OCI-LY7 (cell line): ENCODE data around the gene ZBTB40. TPM values are rescaled to one million over a fixed set of nuclear protein-coding genes. Genes with fewer than 3 reads are reported as not detected.

Source experiments
- BruUV-seq: library from RNA; stranded (reverse); fragments of 400-500 nt; replicated peaks from 2 replicates; lab custom pipeline; 2021; lab: Mats Ljungman, UMichigan
- CTCF ChIA-PET: fragments of 300-600 bp; sonication (Branson Sonifier 250); formaldehyde crosslinking; loops from one replicate; lab custom pipeline; 2022; ENCODE audit warnings: antibody characterized with exemption; ENCODE audit not compliant: unreplicated experiment; lab: Charles Lee
- POLR2A ChIA-PET: fragments of 300-600 bp; sonication (Branson Sonifier 250); formaldehyde crosslinking; loops from one replicate; lab custom pipeline; 2022; ENCODE audit warnings: antibody characterized with exemption; lab: Charles Lee
- DNase-seq: peaks from one replicate; pipeline ENCODE4 v3.0.0-alpha.2; 2015; ENCODE audit warnings: low spot score
- H2AFZ ChIP-seq: fragments of 200-600 bp; sonication (generic), shearing (Covaris generic); 2 replicates; pipeline ENCODE4 v1.6.1; 2014; ENCODE audit warnings: mild to moderate bottlenecking, antibody characterized with exemption, low read length, moderate library complexity
- H3K27ac ChIP-seq: fragments of 200-600 bp; sonication (generic); 2 replicates; pipeline ENCODE4 v1.5.1; 2014; ENCODE audit warnings: mixed run types, low read depth, mild to moderate bottlenecking, moderate library complexity, low read length, inconsistent platforms; ENCODE audit not compliant: poor library complexity, severe bottlenecking
- H3K36me3 ChIP-seq: fragments of 200-600 bp; sonication (generic); 2 replicates; pipeline ENCODE4 v1.6.1; 2014; ENCODE audit warnings: mild to moderate bottlenecking, antibody characterized with exemption, low read length, moderate library complexity, mixed read lengths; ENCODE audit not compliant: insufficient read depth
- H3K4me1 ChIP-seq: fragments of 200-600 bp; sonication (generic); 2 replicates; pipeline ENCODE4 v1.5.1; 2014; ENCODE audit warnings: mild to moderate bottlenecking, low read length; ENCODE audit not compliant: insufficient read depth, poor library complexity, severe bottlenecking
- H3K4me2 ChIP-seq: fragments of 200-600 bp; sonication (generic); 2 replicates; pipeline ENCODE4 v1.6.1; 2014; ENCODE audit warnings: mild to moderate bottlenecking, low read length
- H3K4me3 ChIP-seq: fragments of 200-600 bp; sonication (generic); 2 replicates; pipeline ENCODE4 v1.5.1; 2014; ENCODE audit warnings: mild to moderate bottlenecking, low read depth, low read length; ENCODE audit not compliant: poor library complexity, severe bottlenecking
- H3K79me2 ChIP-seq: fragments of 200-600 bp; sonication (generic); 2 replicates; pipeline ENCODE4 v1.6.1; 2016; ENCODE audit warnings: low read depth, mild to moderate bottlenecking, low read length, moderate library complexity, mixed read lengths; ENCODE audit not compliant: insufficient read depth
- H3K9me2 ChIP-seq: fragments of 200-600 bp; sonication (generic); 2 replicates; pipeline ENCODE4 v1.6.1; 2016; ENCODE audit warnings: mild to moderate bottlenecking, low read length, mixed read lengths; ENCODE audit not compliant: insufficient read depth
- H3K9me3 ChIP-seq: fragments of 200-600 bp; sonication (generic); 2 replicates; pipeline ENCODE4 v1.6.1; 2014; ENCODE audit warnings: mild to moderate bottlenecking, mixed run types, low read length, mixed read lengths
- H4K20me1 ChIP-seq: fragments of 200-600 bp; sonication (generic); 2 replicates; pipeline ENCODE4 v1.6.1; 2014; ENCODE audit warnings: mild to moderate bottlenecking, antibody characterized with exemption, low read length, moderate library complexity, mixed read lengths; ENCODE audit not compliant: insufficient read depth
- EZH2phosphoT487 ChIP-seq: fragments of 200-600 bp; sonication (generic); IDR thresholded peaks from 2 replicates; pipeline ENCODE4 v1.6.1; 2018; ENCODE audit warnings: low read depth, borderline replicate concordance, mild to moderate bottlenecking, mixed run types, antibody characterized with exemption, low read length, moderate library complexity, mixed read lengths
- intact Hi-C: fragments of 100-400 bp; cut with micrococcal nuclease; formaldehyde crosslinking; loops from one replicate; pipeline ENCODE4 v1.10.0; 2022; ENCODE audit not compliant: unreplicated experiment
- total RNA-seq, 2 experiments: library from RNA; depleted of rRNA in 1 of 2; stranded (reverse); fragments of >200 nt in 1 of 2; shearing (Covaris generic) in 1 of 2; gene quantifications; 2 replicates each; pipeline ENCODE4 v1.2.3, GENCODE V29; 2014 to 2022
- TF ChIP-seq, protein P1 (sequence below): fragments of 200-600 bp; sonication (generic); conservative IDR thresholded peaks from 2 replicates; pipeline ENCODE4 v1.5.1; 2014; ENCODE audit warnings: mild to moderate bottlenecking, antibody characterized with exemption, low read length, moderate library complexity, mixed read lengths

The ZBTB40 gene
- total RNA-seq, 2 experiments from 2014 or later = 16.6 to 17.3 TPM

DNA sequence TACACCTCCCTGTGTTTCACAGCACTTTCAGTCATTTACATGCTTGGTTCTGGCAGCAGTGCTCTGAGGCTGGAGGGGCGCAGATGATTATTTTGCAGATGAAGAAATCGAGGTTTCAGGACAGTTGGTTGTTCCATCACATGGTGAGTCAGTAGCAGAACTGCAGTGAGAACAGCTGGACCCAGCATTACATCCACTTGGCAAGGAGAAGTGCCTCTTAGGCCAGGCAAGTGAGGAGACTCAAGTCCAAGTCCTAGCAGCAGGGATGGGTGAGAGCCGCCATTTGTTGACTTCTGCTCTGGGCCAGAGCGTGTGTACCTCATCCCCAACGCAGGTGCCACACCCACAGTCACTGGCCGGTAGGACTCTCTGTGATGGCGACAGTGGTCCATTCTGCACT lies 84.9 kb downstream of the ZBTB40 start:
- no peaks in the 10 kb centered on the region for H3K36me3 ChIP-seq
- H3K9me2 ChIP-seq = no peaks in the 10 kb centered on the region
- no peak overlapping the region for H3K4me2 ChIP-seq
- H3K27ac ChIP-seq = no peak overlapping the region
- DNase-seq = no peak
- no peaks in the 10 kb centered on the region for H3K9me3 ChIP-seq
- TF ChIP-seq, protein P1, sequence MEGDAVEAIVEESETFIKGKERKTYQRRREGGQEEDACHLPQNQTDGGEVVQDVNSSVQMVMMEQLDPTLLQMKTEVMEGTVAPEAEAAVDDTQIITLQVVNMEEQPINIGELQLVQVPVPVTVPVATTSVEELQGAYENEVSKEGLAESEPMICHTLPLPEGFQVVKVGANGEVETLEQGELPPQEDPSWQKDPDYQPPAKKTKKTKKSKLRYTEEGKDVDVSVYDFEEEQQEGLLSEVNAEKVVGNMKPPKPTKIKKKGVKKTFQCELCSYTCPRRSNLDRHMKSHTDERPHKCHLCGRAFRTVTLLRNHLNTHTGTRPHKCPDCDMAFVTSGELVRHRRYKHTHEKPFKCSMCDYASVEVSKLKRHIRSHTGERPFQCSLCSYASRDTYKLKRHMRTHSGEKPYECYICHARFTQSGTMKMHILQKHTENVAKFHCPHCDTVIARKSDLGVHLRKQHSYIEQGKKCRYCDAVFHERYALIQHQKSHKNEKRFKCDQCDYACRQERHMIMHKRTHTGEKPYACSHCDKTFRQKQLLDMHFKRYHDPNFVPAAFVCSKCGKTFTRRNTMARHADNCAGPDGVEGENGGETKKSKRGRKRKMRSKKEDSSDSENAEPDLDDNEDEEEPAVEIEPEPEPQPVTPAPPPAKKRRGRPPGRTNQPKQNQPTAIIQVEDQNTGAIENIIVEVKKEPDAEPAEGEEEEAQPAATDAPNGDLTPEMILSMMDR = no peak
- TF ChIP-seq EZH2phosphoT487 = no peak
- POLR2A ChIA-PET = no interaction called here
- no peaks in the 10 kb centered on the region for H3K79me2 ChIP-seq
- no TSS peak for BruUV-seq
- H3K4me1 ChIP-seq = peaks cover 23% of the 10 kb centered on the region
- no peak overlapping the region for H2AFZ ChIP-seq
- CTCF ChIA-PET = no interaction called here
- no peaks in the 10 kb centered on the region for H4K20me1 ChIP-seq
- intact Hi-C loops = no loop called here
- H3K4me3 ChIP-seq = no peak overlapping the region

DNA sequence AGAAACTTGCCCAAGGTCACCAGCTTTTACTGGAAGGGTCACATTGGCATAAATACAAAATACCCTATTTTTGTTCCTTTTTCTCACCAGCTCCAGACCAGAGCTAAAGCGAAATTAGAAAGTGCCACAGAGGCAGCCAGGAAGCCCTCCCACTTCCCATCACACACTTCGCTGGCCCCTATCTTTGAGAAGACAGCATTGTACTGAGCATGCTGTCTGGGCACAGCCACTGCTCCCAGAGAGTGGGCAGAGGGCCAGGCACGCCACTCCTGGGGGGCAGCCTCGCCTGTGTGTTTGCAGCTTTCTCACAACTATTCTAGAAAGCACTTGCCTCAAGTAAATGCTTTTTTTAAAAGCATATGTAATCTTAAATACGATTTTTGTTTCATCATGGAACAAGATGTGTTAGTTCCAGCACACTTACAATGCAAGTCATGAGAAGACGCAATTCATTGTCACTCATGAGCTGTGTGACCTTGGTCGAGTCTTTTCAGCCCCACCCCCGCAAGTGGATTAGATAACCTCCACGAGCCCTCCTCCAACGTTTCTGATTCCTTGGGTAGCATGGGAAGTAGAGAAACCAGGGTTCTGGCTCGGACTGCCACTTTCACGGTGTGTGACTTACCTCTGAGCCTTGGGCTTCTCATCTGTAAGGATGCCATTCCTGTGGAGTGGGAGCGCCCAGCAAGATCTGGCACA lies 85.9 kb downstream of the ZBTB40 start:
- intact Hi-C loops = no loop called here
- Histone ChIP-seq H2AFZ (no peak overlapping the region), H3K9me3 (no peaks in the 10 kb centered on the region), H3K4me3 (no peak overlapping the region), H3K36me3 (no peaks in the 10 kb centered on the region), H3K79me2 (no peaks in the 10 kb centered on the region), H3K27ac (no peak overlapping the region), H3K4me2 (no peak overlapping the region), H3K4me1 (peaks cover 23% of the 10 kb centered on the region), H3K9me2 (no peaks in the 10 kb centered on the region), H4K20me1 (no peaks in the 10 kb centered on the region)
- DNase-seq = no peak
- BruUV-seq = no TSS peak
- no peak for TF ChIP-seq EZH2phosphoT487
- TF ChIP-seq, protein P1 = no peak
- CTCF ChIA-PET = no interaction called here
- POLR2A ChIA-PET = no interaction called here

DNA sequence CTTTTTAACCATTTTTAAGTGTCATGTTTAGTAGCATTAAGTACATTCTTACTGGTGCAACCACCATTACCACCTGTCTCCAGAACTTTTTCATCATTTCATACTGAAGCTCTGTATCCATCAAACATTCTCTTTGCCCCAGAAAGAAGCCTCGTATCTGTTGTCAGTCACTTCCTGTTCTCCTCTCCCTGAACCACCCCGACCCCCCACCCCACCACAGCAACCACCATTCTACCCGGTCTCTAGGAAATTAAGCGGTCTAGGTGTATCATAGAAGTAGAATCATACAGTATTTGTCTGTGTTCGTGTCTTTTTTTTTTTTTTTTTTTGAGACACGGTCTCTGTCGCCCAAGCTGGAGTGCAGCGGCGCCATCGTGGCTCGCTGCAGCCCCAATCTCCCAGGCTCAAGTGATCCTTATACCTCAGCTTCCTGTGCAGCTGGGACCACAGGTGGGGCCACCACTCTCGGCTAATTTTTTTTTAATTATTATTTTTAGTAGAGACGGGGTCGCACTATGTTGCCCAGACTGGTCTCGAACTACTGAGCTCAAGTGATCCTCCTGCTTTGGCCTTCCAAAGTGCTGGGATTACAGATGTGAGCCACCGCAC lies 88.0 kb downstream of the ZBTB40 start:
- Histone ChIP-seq H3K36me3 (no peaks in the 10 kb centered on the region), H3K79me2 (no peaks in the 10 kb centered on the region), H2AFZ (peak overlapping the region; percentile 92), H3K4me3 (peak overlapping the region; percentile 16), H3K4me1 (peaks cover 23% of the 10 kb centered on the region), H3K4me2 (peak overlapping the region; percentile 65), H3K9me3 (no peaks in the 10 kb centered on the region), H4K20me1 (no peaks in the 10 kb centered on the region), H3K27ac (peak overlapping the region; percentile 53), H3K9me2 (no peaks in the 10 kb centered on the region)
- CTCF ChIA-PET = no interaction called here
- intact Hi-C loops = no loop called here
- no TSS peak for BruUV-seq
- DNase-seq = peak; percentile 54
- TF ChIP-seq, protein P1 = no peak
- TF ChIP-seq EZH2phosphoT487 = no peak
- POLR2A ChIA-PET = no interaction called here
